DND-41 (cell line): Measurements from ENCODE around the gene LARP6.

Experiments used
- CTCF ChIP-seq: IDR thresholded peaks from 2 replicates; pipeline ENCODE4 v1.5.1; 2012; ENCODE audit warnings: borderline replicate concordance, low read length, moderate library complexity, mild to moderate bottlenecking; ENCODE audit not compliant: poor library complexity, severe bottlenecking; ENCODE audit errors: extremely low read depth
- EZH2 ChIP-seq: IDR thresholded peaks from 3 replicates; pipeline ENCODE4 v1.6.1; 2012; ENCODE audit warnings: borderline replicate concordance, low read depth, mild to moderate bottlenecking, moderate library complexity, low read length, inconsistent platforms; ENCODE audit not compliant: severe bottlenecking

- TF ChIP-seq CTCF = no peak
- no peak for TF ChIP-seq EZH2
Observed at GRCh38 chr15:70856177-70856883, 2.4 kb upstream of the LARP6 start.
